Measurements from ENCODE around the gene STX17. TPM values are rescaled to one million over a fixed set of nuclear protein-coding genes. Genes with fewer than 3 reads are reported as not detected.
"Not testable (repeated sequence)": the region's sequence is repeated elsewhere in the genome, so short reads cannot be mapped to it uniquely, and the experiment has no call there.

Gene STX17
- total RNA-seq, 1 donor from 2014 or later: 20.1 TPM

DNA sequence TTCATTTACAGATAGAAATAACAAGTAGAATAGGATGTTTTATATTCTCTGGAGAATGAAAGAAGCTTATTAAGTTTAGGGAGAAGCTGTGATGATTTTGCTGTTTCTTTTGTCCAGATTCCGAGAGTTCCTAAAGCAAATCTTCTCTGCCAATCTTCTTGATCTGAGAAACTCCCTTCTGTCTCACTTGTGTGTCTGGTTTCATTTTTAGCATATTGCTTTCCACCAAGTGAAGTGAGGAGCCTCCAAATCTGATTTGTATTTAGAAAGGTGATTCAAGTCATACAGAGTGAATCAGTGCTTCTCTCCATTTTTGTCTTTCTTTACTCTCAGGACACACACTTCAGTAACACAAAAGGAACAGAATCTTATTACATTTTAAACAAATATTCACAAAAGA, 48.4 kb downstream of the STX17 start:
- intact Hi-C loops (cut with DNase I): no loop called here
- DNase-seq (no peak), ATAC-seq (ENCODE audit: poor library complexity) (no peak)

DNA sequence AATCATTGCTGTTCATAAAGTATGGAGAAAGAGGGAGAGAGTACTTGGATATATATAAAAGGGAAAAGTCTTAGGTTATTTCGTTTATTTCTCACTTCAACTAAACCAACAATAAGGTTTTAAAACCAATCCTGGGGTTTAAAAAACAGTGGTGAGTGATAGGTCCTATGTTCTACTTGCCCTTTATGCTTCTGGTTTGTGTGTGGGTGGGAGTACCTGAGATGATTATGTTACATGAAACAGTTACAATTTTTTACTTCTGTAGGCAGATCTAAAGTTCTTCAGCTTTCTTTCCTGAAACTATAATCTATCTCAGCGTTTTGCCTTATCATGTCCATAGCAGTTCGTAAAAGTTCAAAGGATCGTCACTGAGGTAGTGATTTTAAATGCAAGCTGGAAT, 49.2 kb downstream of the STX17 start:
- intact Hi-C loops (cut with DNase I): no loop called here
- no peak for DNase-seq
- ATAC-seq (ENCODE audit: poor library complexity): no peak

DNA sequence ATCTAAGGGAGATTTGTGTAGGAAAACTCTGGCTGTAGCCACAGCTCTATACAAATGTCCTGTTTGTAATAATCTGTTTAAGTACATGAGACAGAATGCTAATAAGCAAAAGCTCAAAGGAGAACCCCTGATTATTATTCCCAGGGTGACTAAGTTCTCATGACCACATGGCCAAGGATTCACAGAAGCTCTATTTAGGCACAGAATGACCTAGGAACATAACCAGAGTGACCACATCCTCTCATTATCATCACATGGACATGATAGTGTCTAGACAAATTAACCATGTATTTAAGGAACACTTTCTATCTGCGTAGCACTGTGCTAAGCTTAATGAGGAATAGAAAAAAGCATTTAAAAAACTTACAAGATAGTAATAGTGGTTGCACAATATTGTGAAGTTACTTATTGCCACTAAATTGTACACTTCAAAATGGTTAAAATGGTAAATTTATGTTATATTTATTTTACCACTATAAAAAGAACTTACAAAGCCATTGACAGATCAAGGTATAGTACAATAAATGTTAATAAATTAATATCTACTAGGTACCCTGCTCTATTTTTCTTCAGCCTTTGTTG, 56.3 kb downstream of the STX17 start:
- DNase-seq (no peak), ATAC-seq (ENCODE audit: poor library complexity) (no peak)
- intact Hi-C loops (cut with DNase I): no loop called here

DNA sequence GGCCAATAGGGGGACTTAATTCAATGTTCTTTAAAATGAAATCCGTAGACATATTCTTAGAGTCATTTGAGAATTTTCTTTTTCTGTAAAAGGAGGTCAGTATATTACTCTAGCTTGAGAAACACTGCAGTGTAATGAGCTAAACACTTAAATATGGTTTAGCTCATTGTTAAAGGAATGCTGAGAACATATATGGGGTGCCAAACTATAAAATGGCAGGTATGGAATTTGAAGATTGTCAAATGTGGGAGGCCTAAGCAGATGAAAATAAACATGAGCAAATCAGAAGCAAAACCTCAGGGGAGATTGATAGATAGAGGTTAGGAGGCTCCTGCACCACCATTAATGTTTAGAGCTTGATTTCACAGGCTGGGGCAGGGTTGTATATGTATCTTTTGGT, 57.9 kb downstream of the STX17 start:
- no peak for DNase-seq
- intact Hi-C loops (cut with DNase I): no loop called here
- no peak for ATAC-seq (ENCODE audit: poor library complexity)

DNA sequence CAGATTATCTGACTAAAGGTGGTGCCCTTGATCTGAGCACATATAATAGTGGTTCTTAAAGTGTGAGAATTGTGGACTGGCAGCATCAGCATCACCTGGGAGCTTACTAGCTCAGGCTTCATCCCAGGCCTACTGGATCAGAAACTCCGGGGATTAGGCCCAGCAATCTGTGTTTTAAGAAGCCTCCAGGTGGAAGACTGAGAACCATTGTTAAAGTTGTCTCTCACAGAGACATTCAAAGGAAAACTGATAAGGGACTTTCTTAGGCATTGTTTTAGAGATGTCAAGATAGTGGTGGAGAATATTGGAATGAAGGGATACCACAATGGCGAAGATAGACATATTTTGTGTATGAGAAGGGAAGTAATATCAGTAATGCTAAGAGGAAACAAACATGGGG, 59.5 kb downstream of the STX17 start:
- DNase-seq (no peak), ATAC-seq (ENCODE audit: poor library complexity) (no peak)
- intact Hi-C loops (cut with DNase I): no loop called here

DNA sequence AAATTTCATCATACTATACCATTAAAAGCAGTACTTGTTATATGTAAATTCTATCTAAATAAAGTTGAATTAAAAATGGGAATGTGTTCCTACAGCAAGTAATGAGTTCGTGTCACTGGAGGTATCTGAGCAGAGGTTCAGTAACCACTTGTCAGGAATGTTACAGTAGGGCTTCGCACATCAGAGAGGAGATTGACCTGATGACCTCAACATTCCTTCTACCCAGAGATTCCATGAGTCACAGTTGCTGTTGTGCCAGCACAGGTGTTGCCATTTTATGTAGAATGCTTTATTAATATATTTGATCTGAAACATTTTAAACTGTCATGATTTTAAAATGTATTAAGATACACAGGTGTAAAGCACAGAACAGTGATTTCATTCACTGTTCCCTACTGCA, 60.3 kb downstream of the STX17 start:
- no peak for DNase-seq
- ATAC-seq (ENCODE audit: poor library complexity): no peak
- intact Hi-C loops (cut with DNase I): no loop called here

DNA sequence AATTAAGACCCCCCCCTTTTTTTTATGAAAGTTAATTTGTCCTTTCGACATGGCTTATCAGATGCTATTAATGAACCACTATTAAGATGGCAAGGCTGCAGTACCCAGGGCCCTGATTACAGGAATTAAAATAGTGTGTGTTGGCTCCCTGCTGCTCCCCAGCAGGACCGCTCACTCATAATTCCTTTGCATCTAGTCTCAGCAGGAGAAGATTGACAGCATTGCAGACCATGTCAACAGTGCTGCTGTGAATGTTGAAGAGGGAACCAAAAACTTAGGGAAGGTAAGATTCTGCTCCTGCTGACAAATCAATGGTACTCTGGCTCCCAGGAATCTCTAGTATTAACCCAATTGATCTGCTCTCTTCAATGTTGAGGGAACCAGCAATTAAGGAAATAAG, 61.0 kb downstream of the STX17 start:
- ATAC-seq (ENCODE audit: poor library complexity) (no peak), DNase-seq (no peak)
- intact Hi-C loops (cut with DNase I): no loop called here

DNA sequence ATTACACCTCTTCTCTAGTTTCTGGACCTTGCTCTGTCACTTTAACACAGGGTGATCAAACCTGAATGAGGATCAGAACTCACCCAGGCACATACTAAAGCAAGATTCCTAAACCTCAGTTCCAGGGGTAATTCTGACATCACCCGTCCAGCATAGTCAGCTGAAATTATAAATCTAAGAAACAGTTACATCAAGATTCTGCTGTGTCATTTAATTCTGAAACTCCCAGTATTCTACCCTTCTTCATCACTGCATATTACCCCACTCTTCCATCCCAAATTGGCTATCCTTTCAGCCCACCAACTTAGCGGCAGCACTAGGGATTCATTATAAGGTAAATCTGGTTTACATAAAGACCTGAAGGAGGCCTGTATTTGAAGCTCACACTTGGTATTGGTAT, 64.0 kb downstream of the STX17 start:
- no peak for DNase-seq
- no peak for ATAC-seq (ENCODE audit: poor library complexity)
- intact Hi-C loops (cut with DNase I): no loop called here

DNA sequence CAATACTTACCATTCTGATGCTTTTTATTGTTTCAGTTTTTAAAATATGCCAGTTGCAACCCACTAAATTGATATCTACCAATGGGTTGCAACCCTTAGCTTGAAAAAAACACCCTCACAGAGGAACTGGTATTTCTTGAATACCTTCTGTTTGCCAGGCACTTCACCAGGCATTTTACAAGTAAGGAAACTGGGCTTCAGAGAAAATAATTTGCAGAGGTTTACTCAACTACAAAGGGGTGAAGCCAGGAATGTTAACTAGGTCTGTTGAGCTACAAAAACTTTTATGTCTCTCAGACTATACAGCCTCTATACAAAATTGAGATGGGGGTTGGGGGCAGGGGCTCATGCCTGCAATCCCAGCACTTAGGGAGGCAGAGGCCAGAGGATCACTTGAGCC, 65.0 kb downstream of the STX17 start:
- ATAC-seq (ENCODE audit: poor library complexity): no peak
- intact Hi-C loops (cut with DNase I): no loop called here
- DNase-seq: no peak

DNA sequence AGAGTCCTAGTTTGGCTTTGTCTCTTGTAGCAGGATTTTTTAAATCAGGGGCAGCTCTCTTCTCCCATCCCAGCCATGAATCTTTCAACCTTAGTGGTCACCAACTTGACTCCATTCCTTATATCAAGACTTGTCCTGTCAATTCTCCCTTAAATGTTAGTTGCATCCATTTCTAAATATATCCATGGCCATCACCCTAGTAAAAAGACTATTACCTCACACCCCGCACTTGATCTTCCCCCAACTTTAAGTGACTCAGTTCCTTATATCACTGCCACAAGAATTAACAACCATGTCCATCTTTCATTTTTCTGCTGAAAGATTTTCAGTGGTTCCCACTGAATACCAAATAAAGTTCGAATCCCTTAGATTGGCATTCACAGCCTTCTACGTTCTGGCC, 67.0 kb downstream of the STX17 start:
- DNase-seq (no peak), ATAC-seq (ENCODE audit: poor library complexity) (no peak)
- intact Hi-C loops (cut with DNase I): no loop called here

DNA sequence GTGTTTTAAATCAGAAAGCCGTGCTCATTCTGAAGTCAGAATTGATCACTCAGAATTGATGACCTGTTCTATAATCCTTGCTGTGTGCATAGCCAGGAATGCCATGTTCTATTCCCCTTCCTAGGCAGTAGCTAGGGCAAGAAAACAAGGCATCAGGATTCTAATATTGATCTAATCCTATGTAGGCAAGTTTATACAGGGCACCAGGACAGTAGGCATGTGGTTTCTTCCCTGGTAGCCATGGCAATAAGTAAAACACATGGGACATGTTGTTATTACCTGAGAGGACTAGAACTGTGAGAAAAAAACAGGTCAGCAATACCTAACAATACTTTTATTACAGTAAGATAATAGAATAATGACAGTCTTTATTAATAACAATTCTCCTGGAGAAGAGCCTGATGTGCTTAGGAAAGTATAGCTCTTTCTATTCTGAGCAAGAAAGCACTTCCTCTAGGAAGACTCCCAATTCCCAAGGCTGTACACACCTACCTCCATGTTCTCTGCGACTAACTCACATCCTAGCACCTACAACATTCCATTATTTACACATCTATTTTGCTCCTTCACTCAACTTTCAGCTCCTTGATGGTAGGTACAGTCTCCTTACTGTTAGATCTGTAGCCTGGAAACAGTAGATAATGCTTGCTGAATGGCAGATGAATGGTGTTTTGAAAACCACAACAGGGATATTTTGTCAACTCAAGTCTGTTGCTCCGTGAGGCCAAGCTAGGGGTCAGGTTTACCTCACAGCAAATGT, 70.8 kb downstream of the STX17 start:
- intact Hi-C loops (cut with DNase I): no loop called here
- ATAC-seq (ENCODE audit: poor library complexity): no peak
- no peak for DNase-seq

DNA sequence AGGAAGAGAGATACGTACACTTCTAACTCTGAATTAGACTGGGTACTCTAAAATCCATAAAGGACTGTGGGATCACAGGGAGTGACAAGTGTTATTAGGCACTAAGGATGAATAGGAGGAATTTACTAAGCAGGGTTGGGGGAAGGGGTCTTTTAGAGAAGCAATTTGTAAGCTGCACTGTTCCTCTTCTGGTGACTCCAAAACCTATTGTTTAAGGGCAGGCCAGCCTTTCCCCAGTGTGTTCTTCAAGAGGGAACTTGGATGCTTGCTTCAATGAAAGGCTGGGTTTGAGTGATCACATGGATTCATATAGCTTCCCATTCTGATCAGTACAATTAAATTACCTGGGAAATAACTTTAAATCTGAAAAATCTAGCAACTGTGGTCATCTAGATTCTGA, 71.8 kb downstream of the STX17 start:
- DNase-seq: no peak
- no peak for ATAC-seq (ENCODE audit: poor library complexity)
- intact Hi-C loops (cut with DNase I): no loop called here

DNA sequence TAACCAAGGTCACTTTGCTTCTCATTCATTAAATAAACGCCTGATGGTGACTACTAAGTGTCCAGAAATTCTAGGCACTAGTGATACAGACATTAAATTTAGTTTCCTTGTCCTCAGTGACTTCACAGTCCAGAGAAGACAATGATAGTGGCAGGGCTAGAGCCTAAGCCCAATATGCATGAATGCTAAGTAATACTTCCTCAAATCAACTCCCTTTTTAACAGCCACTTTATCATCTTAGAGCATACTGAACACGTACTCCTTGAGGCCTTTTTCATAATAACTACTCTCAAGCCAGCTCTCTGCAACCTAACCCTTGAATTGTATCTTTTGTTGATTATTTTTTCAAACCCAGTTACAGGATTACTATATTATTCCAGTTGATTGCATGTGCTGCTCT, 74.1 kb downstream of the STX17 start:
- intact Hi-C loops (cut with DNase I): no loop called here

DNA sequence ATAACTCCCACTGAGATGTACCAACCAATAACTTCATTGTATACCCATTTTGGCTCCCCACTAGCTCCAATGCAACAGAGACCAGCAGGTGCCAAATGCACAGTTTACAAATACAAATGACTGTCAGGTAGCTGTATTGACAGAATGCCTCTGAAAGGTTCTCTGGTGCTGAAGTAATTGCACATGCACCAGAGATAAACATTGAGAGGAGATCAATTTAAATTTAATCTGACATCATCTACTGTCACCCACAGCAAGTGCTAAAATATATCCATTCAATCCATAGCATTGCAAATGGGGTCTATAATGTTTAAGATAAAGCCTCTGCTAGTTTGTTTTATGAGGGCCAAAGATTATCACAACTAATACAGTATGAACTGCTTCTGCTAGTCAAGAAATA, 80.2 kb downstream of the STX17 start:
- no peak for ATAC-seq (ENCODE audit: poor library complexity)
- no peak for DNase-seq
- intact Hi-C loops (cut with DNase I): no loop called here

More for the DNA sequence above, 74.1 kb downstream of the STX17 start:
- no peak for DNase-seq
- no peak for ATAC-seq (ENCODE audit: poor library complexity)

DNA sequence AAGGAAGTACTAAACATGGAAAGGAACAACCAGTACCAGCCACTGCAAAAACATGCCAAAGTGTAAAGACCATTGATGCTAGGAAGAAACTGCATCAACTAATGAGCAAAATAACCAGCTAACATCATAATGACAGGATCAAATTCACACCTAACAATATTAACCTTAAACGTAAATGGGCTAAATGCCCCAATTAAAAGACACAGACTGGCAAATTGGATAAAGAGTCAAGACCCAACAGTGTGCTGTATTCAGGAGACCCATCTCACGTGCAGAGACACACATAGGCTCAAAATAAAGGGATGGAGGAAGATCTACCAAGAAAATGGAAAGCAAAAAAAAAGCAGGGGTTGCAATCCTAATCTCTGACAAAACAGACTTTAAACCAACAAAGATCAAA, 84.1 kb downstream of the STX17 start:
- DNase-seq; intact Hi-C loops (cut with DNase I); ATAC-seq (ENCODE audit: poor library complexity): not testable (repeated sequence)

DNA sequence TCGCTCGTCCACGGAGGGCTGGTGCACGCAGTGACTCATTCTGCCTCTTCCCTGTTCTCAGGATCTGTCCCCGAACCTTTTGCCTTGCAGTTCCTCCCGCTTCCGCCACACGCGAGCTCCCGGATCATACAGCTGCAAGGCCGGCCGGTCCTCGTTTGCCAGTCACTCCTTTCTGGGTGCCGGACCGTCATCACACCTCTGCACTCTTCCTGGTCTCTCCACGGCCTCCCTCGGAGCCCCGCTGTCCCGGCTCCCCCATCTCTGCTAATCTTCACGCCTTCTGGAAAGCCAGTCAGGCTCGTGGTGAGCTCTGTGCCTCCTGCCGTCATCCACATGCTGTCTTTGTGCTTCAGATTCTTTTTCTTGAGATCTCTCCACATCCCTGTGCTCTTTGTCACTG, 91.8 kb downstream of the STX17 start:
- no peak for ATAC-seq (ENCODE audit: poor library complexity)

DNA sequence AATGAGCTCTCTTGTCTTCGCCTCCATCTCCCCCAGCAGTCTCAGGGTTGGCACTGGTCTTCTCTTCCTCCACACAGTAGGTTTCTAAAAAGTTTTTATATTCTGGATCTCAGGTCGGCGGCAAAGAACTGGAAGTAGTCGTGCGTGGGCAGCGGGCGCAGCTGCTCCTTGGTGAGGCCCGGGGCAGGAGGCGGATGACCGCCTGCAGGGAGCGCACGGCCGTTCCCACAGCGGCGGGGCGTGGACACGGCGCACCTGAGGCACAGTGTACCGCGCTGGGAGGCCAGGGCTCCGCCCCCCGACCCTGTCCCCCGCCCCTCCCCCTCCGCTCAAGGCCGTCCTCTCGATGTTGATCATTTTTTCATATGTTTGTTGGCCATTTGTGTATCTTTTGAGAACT, 92.4 kb downstream of the STX17 start:
- ATAC-seq (ENCODE audit: poor library complexity) (no peak), DNase-seq (no peak)
- intact Hi-C loops (cut with DNase I): no loop called here

More for the DNA sequence above, 91.8 kb downstream of the STX17 start:
- intact Hi-C loops (cut with DNase I): no loop called here
- no peak for DNase-seq

DNA sequence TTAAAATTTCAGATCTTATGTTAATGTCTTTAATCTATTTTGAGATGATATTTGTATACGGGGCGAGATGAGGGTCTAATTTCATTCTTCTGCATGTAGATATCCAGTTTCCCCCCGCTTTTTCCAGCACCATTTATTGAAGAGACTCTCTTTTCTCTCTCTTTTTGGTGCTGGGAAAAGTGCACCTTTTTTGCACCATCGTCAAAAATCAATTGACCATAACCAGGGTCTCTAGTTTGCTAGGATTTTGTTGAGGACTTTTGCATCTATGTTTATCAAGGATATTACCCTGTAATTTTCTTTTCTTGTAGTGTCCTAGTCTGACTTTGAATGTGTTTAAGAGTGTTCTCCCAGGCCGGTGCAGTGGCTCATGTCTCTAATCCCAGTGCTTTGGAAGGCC, 93.3 kb downstream of the STX17 start:
- ATAC-seq (ENCODE audit: poor library complexity) (no peak), DNase-seq (no peak)
- intact Hi-C loops (cut with DNase I): no loop called here

DNA sequence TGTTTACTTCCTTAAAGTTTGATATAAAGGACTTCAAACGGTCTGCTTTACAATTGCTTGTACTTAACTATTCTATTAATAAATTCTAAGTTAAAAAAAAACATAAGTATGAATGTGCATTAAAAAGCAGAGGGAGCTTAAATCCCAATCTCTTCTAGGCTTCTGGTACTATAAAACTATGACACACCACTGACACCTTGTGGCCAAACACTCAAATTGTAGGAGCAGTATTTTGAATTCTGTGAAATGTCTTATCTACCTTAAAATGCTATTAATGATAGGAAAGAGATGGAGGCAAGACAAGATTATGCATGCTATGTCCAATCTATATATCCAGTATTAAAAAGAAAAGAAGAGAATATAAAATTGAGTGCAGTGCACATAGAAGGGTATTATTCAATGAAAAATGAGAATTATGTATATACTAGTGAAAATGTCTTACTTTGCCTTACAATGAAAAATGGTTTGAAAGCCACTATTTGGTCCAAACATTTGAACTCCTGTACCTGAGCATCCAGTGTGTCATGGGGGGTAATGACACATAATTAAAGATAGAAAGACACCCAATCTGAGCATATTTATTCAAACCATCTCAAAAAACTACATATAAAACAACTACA, 104.7 kb downstream of the STX17 start:
- DNase-seq: no peak
- ATAC-seq (ENCODE audit: poor library complexity): no peak
- intact Hi-C loops (cut with DNase I): no loop called here

DNA sequence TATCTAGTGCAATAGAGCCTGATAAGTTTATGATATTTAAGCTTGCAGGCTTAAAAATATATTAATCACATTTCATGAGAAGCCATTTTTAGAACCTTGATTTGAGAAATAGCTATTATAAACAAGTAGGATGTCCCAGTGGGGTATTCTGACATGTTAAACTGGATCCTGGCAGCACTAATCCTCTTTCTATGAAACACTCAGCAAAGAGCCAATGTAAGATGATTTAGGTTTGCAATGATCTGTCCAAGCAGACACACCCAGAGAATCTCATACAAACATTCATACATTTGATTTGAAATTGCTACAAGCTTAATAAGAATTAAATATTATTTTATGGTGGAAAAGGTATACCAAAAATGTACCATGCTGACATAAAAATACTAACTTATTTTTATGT, 105.8 kb downstream of the STX17 start:
- intact Hi-C loops (cut with DNase I): no loop called here
- DNase-seq (no peak), ATAC-seq (ENCODE audit: poor library complexity) (no peak)
